NCI-H2227 (cell line): ENCODE data around the gene FN3K.
A peak's percentile ranks its signal among the peaks of the same experiment; 100 is the strongest.

Experiments used
- DNase-seq: peaks from one replicate; lab custom pipeline; 2025; ENCODE audit not compliant: unreplicated experiment; lab: John Stamatoyannopoulos, UW

Gene FN3K

DNA sequence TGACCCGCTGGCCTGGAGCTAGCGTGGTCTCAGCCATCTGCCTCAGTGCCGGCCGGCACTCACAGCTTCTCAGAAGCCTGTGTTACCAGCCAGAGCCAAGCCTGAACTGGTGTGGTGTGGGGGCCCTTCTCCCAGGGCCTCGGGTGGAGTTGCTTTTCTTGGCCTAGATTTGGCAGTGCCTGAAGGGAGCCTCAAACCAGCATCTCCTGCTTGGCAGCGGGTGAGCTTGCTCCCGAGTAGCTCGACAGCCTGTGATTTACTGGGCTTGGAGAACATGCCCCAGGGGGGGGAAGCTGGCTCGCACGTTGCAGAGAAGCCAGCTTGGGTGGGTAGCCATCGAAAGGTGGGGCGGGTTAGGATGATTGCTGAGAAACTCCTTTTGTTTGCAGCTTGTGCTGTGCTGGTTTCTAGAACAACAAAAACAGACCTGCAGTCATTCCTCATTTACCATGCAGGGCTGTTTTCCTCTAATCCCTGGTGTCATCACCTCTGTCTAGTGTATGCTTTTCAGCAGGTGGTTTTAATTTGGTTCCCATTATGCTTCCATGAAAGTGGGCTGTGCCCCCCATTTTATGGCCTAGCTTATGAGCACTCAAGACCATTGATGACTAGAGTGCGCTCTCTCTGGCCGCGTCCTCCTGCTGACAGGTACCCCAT, 58.7 kb downstream of the FN3K start:
- DNase-seq: peak; percentile 84

DNA sequence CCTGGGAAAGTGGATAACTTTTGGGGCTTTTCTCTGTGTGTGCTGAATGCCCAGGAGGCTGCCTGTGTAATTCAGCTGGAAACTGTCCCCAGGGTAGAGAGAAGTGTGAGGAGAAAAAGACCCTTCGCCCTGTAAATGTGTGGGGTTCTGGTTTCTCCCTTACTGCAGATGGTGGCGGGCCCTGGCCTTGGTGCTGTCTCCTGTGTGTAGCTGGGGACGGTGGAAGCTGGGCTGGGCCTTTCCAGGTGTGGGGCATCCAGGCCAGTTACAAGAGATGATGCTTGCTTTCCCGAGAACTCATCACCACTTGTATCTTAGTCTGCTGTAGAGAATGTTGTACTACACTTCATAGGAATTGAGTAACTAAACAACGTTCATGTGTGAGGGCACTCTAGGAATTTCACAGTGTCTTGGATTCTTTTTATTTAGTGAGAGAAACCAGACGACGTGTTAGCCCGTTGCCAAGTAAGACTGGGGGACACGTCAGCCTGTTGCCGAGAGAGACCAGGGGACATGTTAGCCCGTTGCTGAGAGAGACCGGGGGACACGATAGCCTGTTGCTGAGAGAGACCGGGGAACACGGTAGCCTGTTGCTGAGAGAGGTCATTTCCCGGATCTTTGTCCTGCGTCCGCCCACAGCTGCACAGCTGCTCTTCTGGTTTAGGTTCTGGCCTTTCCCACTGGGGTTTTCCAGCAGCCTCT, 59.5 kb downstream of the FN3K start:
- DNase-seq: no peak

- no peak for DNase-seq
Observed at GRCh38 chr17:82795615-82796014, 60.2 kb downstream of the FN3K start.

- DNase-seq: no peak
Observed at GRCh38 chr17:82797061-82797460, 61.6 kb downstream of the FN3K start.

DNA sequence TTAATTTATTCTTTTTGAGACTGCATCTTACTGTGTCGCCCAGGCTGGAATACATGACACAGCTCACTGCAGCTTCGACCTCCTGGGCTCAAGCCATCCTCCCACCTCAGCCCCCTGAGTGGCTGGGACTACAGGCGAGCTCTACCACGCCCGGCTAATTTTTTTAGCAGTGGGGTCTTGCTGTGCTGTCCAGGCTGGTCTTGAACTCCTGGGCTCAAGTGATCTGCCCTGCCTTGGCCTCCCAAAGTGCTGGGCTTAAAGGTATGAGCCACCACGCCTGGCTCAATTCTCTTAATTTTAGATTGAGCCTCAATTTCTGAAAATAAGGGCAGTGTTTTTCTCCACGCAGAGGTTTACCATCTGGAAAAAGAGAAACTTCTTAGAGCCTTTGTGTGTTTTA, 63.3 kb downstream of the FN3K start:
- no peak for DNase-seq

DNA sequence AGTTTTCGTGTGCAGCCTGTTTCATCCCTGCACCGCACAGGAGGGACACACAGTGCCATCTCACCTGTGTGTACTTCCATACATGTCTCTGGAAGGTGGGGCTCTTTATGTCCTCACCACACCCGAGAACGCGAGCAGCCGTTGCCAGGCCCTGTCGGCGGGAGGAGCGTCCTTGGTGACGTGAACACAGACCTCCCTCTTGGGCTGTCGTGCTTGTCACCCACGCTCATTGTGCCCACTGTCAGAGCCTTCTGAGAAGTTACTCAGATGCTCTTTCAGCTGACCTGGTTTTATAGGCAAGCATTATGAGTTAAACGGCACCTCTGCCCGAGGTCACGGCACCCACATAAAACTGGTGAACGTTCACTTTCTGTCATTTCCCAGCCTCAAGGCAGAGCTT, 64.2 kb downstream of the FN3K start:
- DNase-seq: no peak
